ENCODE measurements around the gene NUCKS1. TPM values are rescaled to one million over a fixed set of nuclear protein-coding genes. Genes with fewer than 3 reads are reported as not detected.

Gene NUCKS1
- total RNA-seq, 1 experiment from 2014 or later, result 205 TPM

GRCh38 chr1:205794011-205794730, 44.2 kb upstream of the NUCKS1 start:
- no peaks in the 10 kb centered on the region for H3K36me3 Mint-ChIP-seq (ENCODE audit: insufficient read depth, unreplicated experiment)
- TF ChIP-seq CTCF (IDR thresholded peaks at IDR 0.05; ENCODE audit: insufficient read depth in 1 of 2, low read depth in 1 of 2, low read length in 1 of 2, severe bottlenecking in 1 of 2, unreplicated experiment in 1 of 2), result no peak
- no TSS peak for BruUV-seq (replicated peaks)

GRCh38 chr1:205792961-205793673, 43.1 kb upstream of the NUCKS1 start:
- intact Hi-C loops (cut with micrococcal nuclease; ENCODE audit: unreplicated experiment), result no loop called here
- ChIA-PET CTCF (interaction anchor here (1.3 to 4.3 kb wide), 3 partner anchors 18 to 184 kb away, joined by 3 to 98 read pairs (median 5); partner anchors contain the start of gene RAB29), POLR2A (no interaction called here)
- H3K9me3 Mint-ChIP-seq (ENCODE audit: unreplicated experiment), result no peaks in the 10 kb centered on the region
- no peaks in the 10 kb centered on the region for H3K9me3 ChIP-seq
- no peaks in the 10 kb centered on the region for H3K36me3 ChIP-seq (ENCODE audit: control insufficient read depth, insufficient read depth, low read length)
- no peak overlapping the region for H3K4me3 Mint-ChIP-seq (ENCODE audit: unreplicated experiment)
- no peaks in the 10 kb centered on the region for H3K4me1 Mint-ChIP-seq (ENCODE audit: low read depth, unreplicated experiment)
- H3K27me3 Mint-ChIP-seq (ENCODE audit: insufficient read depth, unreplicated experiment), result no peaks in the 10 kb centered on the region
- no peak overlapping the region for H3K27ac Mint-ChIP-seq (ENCODE audit: unreplicated experiment)
- BruUV-seq (replicated peaks), result no TSS peak
- DNase-seq, result no peak
- no peaks in the 10 kb centered on the region for H3K36me3 Mint-ChIP-seq (ENCODE audit: insufficient read depth, unreplicated experiment)
- no peak for TF ChIP-seq CTCF (IDR thresholded peaks at IDR 0.05; ENCODE audit: insufficient read depth in 1 of 2, low read depth in 1 of 2, low read length in 1 of 2, severe bottlenecking in 1 of 2, unreplicated experiment in 1 of 2)
- H3K4me3 ChIP-seq (ENCODE audit: low read depth, low read length), result no peak overlapping the region
- no peaks in the 10 kb centered on the region for H3K4me1 ChIP-seq
- H3K27me3 ChIP-seq (replicated peaks; ENCODE audit: control insufficient read depth, insufficient read depth, low read length), result no peaks in the 10 kb centered on the region

More at GRCh38 chr1:205794011-205794730, 44.2 kb upstream of the NUCKS1 start:
- no peak overlapping the region for H3K27ac Mint-ChIP-seq (ENCODE audit: unreplicated experiment)
- H3K27me3 ChIP-seq (replicated peaks; ENCODE audit: control insufficient read depth, insufficient read depth, low read length), result no peaks in the 10 kb centered on the region
- H3K4me1 Mint-ChIP-seq (ENCODE audit: low read depth, unreplicated experiment), result no peaks in the 10 kb centered on the region
- H3K4me1 ChIP-seq, result no peaks in the 10 kb centered on the region
- no peaks in the 10 kb centered on the region for H3K36me3 ChIP-seq (ENCODE audit: control insufficient read depth, insufficient read depth, low read length)
- intact Hi-C loops (cut with micrococcal nuclease; ENCODE audit: unreplicated experiment), result no loop called here
- POLR2A ChIA-PET, result no interaction called here
- no peaks in the 10 kb centered on the region for H3K27me3 Mint-ChIP-seq (ENCODE audit: insufficient read depth, unreplicated experiment)
- no peak overlapping the region for H3K4me3 Mint-ChIP-seq (ENCODE audit: unreplicated experiment)
- CTCF ChIA-PET, result interaction anchor here (0.6 to 4.3 kb wide), 4 partner anchors 20 to 183 kb away, joined by 3 to 98 read pairs (median 6); partner anchors contain the start of gene RAB29
- no peak for DNase-seq
- no peaks in the 10 kb centered on the region for H3K9me3 ChIP-seq
- H3K4me3 ChIP-seq (ENCODE audit: low read depth, low read length), result no peak overlapping the region
- H3K9me3 Mint-ChIP-seq (ENCODE audit: unreplicated experiment), result no peaks in the 10 kb centered on the region

- ChIA-PET POLR2A (no interaction called here), CTCF (interaction anchor here (0.6 to 4.3 kb wide), 5 partner anchors 17 to 314 kb away, joined by 3 to 98 read pairs (median 5); partner anchors contain the start of gene RAB29)
- no peaks in the 10 kb centered on the region for H3K36me3 ChIP-seq (ENCODE audit: control insufficient read depth, insufficient read depth, low read length)
- no peaks in the 10 kb centered on the region for H3K9me3 ChIP-seq
- TF ChIP-seq CTCF (IDR thresholded peaks at IDR 0.05; ENCODE audit: insufficient read depth in 1 of 2, low read depth in 1 of 2, low read length in 1 of 2, severe bottlenecking in 1 of 2, unreplicated experiment in 1 of 2), result no peak
- Mint-ChIP-seq H3K4me3 (ENCODE audit: unreplicated experiment) (no peak overlapping the region), H3K9me3 (ENCODE audit: unreplicated experiment) (no peaks in the 10 kb centered on the region), H3K4me1 (ENCODE audit: low read depth, unreplicated experiment) (no peaks in the 10 kb centered on the region), H3K27ac (ENCODE audit: unreplicated experiment) (no peak overlapping the region), H3K36me3 (ENCODE audit: insufficient read depth, unreplicated experiment) (no peaks in the 10 kb centered on the region), H3K27me3 (ENCODE audit: insufficient read depth, unreplicated experiment) (no peaks in the 10 kb centered on the region)
- H3K4me3 ChIP-seq (ENCODE audit: low read depth, low read length), result no peak overlapping the region
- no peaks in the 10 kb centered on the region for H3K4me1 ChIP-seq
- no TSS peak for BruUV-seq (replicated peaks)
- no peak for DNase-seq
- intact Hi-C loops (cut with micrococcal nuclease; ENCODE audit: unreplicated experiment), result no loop called here
- no peaks in the 10 kb centered on the region for H3K27me3 ChIP-seq (replicated peaks; ENCODE audit: control insufficient read depth, insufficient read depth, low read length)
Observed at GRCh38 chr1:205792481-205792881, 42.5 kb upstream of the NUCKS1 start.
